Islet precursor cell (in vitro differentiated cells): Measurements from ENCODE around the gene CERS6.

Source experiments
- DNase-seq: peaks from one replicate; pipeline ENCODE4 v3.0.0-alpha.2; 2018

The CERS6 gene

DNA sequence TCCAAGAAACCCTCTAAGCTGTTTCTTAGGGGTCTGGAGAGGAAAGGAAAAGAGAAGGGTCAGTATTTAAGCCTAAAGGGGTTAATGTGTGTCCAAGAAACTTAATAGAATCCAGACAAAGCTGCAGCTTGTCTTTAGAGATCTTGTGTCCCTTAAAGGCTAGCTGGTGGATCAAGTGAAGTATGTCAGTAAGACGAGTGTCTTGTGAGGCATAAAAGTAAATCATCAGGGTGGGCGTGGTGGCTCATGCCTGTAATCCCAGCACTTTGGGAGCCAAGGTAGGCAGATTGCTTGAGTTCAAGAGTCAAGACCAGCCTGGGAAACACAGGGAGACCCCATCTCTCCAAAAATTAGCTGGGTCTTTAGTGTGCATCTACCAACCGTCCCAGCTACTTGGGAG, 47.8 kb downstream of the CERS6 start:
- DNase-seq, result no peak

DNA sequence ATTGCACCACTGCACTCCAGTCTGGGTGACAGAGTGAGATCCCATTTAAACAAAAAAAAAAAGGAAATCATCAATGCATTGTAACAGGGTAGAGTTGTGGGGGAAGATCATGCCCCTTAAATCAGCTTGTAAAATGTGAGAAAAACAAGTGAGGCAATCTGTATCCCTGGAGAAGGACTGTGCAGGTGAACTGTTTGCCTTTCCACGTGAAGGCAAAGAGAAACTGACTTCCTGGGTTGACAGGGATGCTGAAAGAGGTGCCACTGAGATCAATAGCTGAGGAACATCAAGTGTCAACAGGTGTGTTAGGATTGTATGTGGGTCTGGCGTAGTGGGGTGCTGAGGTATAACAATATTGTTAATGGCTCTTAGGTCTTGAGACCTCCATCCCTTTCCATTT, 48.3 kb downstream of the CERS6 start:
- DNase-seq, result no peak

DNA sequence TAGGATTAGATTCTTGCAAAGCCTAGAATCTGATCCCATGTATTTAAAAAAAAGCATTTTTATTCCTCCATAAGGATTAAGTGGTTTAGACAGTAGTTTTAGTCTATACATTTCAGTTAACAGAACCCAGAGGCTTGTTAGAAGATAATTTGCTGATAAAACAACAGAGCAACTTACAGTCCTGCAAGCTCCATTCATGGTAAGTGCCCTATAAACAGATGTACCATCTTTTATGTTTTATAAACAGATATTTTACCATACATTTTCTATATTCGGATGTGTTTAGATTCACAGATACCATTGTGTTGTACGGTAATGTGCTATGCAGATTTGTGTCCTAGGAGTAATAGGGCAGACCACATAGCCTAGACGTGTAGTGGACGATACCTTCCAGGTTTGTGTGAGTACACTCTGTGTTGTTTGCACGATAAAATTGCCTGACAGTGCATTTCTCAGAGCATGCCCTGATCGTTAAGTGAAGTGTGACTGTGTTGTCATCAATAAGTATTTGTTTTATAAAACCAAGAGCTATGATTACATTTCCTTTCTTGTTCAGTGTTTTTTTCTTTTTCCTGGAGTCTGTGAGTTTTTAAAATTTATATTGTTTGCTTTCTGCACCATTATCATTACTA, 54.2 kb downstream of the CERS6 start:
- no peak for DNase-seq

DNA sequence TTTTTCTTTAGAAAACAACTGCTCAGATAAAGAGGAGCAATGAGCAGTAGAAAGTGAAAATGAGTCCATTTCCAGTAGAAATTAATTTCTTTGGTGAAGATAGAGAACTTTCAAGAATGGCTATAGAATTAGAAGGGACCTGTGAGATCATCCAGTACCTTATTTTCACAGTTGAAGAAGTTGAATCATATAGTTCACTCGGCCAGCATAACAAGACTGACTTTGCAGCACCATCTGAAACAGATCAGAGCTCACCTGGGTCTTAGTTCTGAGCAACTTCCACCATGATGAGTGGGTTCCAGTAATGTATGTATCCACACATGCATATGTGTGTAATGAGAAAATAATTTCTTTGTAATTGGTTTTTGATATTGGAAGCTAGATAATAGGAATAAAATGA, 58.6 kb downstream of the CERS6 start:
- no peak for DNase-seq

DNA sequence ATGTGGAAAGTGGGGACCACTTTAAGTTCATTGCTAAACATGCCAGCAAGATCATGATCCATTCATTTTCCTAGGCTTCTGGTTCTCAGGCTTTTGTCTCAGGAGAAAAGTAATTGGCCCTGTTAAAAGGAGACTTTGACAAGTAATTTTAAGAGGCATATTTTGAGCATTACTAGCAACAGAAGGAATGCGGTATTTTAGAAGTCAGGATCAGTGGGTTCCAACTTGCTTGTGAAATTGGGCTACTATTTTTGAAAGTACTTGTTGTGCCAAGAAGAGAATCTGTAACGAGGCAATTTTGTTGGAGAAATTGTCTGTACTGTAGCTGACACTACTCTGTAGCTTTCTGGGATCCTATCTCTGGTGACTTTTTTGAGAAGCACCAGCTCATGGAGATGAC, 59.4 kb downstream of the CERS6 start:
- DNase-seq, result no peak

DNA sequence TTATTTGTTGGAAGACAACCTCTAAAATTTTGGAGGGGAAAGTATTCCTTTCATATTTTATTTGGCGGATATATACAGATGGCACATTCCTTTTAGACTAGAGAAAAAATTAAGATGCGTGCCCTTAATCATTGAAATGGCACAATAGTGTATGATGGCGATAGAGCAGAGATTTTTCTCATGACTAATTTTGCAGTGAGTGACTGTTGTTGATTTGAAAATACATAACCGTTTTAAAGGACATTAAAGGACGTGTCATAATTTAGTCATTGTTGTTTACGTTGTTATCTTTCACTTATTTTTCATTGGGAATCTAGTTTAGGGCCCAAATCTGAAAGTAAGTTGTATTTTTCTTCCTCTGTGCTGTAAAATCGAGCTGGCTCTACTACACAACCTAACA, 61.7 kb downstream of the CERS6 start:
- DNase-seq, result no peak

DNA sequence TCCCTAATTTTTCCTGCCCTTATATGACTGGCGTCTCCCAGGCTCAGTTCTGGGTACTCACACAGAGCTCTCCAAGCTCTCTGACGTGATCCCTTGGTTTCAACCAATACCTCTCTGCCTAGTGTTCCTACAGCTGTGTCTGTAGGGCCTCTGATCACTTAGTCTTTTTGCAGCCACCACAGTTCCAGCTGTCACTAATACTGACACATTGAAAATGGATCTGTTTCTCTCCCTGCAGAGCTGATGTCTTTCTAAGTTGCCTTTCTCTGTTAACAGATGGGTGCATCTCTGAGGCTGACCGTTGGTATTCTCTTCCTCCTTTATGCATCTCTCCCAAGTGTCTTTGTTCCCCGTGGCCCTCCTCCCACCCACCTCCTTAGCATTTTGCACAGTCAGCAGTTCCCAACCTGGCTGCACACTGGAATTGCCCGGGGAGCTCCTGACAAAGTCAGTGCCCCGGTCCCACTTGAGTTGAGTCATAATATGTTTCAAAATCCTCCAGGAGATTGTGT, 62.5 kb downstream of the CERS6 start:
- peak; percentile 66 for DNase-seq

DNA sequence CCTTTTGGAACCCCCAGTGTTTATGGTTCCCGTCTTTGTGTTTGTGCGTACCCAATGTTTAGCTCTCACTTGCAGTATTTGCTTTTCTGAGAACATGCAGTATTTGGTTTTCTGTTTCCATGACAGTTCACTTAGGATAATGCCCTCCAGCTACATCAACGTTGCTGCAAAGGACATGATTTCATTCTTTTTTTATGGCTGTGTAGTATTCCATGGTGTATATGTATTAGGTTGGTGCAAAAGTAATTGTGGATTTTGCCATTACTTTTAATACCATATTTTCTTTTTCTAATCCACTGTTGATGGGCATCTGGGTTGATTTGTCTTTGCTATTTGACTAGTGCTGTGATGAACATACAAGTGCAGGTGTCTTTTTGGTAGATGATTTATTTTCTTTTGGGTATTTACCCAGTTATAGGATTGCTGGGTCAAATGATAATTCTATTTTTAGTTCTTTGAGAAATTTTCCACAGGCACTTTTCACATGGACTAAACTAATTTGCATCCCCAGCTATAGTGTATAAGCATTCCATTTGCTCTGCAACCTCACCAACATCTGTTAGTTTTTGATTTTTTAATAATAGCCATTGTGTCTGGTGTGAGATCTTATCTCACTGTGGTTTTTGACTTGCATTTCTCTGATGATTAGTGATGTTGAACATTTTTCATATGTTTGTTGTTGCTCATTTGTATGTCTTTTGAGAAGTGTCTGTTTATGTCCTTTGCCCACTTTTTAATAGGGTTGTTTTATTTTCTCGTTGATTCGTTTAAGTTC, 63.6 kb downstream of the CERS6 start:
- DNase-seq, result no peak

DNA sequence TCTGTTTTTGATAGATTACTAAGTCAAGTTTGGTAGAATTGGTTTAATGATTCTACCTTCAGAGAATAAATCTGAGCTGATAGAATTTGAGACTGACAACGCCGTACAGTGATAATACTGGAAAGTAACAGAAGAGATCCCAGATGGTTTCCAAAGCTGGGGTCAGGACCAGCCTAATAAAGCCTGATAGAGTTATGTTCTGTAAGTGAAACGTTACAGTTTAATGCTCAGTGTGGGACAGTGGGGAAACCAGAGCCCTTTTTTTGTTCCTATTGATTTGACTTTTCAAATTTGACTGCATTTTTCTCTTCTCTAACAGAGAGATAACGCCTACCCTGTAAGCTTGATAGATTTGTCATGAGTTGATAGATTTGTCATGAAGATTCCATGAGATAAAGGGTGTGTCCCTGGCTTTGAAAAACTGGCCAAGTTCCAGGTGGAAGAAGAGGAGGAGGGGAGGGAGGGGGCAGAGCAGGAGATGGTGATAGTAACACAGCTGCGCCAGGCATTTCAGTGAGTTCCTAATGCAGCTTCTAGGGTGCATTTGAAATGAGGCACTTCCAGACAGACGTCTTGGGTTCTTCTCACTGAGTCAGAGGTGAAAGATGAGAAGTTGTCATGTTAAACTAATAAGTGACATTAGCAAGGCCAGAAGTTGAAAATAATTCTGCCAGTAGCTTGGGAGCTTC, 65.1 kb downstream of the CERS6 start:
- DNase-seq, result no peak

DNA sequence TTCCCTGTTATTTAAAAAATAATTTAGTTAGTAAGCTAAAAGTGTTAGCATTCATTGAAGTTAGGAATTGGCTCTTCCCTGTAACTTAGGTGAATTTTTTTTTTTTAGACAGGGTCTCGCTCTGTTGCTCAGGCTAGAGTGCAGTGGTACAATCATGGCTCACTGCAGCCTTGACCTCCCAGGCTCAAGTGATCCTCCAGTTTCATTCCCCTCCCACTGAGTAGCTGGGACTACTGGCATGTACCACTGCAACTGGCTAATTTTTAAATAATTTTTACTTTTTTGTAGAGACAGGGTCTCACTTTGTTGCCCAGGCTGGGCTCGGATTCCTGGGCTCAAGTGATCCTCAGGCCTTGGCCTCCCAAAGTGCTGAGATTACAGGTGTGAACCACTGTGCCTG, 66.4 kb downstream of the CERS6 start:
- DNase-seq, result no peak

DNA sequence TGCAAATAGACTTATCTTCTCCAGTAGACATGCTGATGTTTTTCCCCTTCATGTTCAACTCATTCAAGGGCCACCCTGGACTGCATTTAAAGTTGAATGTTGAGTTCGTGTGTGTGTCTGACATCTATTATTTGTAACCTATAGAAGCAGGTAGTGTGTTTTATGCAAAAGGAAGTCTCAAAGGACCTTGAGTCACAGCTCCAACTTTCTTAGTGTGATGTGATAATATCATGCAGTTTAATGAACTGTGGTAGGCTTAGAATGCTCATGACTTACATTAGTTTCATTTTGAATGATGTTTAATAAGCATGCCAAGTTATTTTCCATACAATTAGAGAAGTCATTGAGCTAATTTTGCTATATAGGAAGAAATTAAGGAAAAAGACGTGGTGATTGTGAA, 67.9 kb downstream of the CERS6 start:
- DNase-seq, result no peak

DNA sequence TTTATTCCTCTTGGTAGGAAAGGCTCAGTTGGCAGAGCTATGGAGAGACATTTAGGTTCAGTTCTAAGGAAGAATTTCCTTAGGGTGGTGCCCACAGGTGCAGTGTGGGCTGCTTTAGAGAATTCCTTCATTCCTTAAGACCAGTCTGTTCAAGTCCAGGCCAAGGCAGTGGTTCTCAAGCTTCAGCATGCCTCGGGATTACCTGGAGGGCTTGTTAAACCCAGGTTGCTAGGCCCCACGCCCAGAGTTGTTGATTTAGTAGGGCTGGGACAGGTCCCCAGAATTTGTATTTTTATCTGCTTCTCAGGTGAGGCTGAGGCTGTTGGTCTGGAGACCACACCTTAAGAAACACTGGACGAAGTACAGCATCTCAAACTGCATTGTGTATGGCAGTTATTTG, 68.9 kb downstream of the CERS6 start:
- DNase-seq, result no peak

DNA sequence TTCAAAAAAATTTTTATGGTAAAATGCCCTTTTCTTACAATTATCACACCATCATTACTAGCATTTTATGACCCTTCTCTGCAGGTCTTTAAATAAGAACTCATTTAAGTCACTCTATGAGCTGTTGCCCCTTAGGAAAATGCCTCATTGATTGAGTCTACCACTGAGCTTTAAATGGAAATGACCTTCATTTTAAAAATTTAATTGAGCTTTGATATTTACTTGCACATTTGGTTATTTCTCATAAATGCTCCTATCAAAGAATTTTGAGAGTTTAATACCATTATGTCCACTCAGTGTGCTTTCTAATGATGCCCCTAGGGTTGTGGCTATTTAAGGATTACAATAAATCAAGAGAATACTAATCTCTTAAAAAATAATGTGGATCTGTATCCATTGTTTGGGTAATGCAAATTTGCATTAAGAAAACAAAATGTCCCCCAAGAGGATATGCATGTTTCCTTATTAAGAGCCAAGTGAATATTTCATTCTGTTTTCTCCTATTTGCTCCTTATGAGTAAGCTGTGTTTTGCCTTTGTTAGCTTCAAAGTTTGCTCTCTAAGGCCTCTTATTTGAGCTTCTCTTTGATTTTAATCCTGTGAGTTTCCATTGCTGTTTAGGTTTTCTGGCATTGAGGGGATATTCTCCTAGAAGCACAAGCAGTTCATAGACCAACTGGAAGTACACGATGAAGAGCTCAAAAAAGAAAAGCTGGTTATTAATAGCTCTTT, 69.8 kb downstream of the CERS6 start:
- no peak for DNase-seq

DNA sequence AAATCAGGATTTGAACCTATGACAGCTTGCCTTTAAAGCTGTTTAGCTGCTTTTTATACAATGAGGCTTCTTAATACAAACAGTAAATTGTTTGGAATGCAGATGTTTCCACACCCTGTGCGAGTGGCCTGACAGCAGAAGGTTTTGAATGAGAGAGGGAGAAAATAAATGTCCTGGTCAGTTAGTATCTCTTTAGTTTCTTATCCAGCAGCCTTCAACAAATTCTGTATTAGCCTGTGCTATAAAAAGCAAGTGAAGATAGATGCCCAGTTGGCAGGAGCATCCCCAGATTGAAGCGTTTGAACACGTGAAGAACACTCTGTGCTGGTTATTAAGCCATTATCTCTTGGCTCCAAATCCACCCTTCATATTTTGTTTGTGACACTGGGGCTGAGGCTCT, 70.6 kb downstream of the CERS6 start:
- no peak for DNase-seq

DNA sequence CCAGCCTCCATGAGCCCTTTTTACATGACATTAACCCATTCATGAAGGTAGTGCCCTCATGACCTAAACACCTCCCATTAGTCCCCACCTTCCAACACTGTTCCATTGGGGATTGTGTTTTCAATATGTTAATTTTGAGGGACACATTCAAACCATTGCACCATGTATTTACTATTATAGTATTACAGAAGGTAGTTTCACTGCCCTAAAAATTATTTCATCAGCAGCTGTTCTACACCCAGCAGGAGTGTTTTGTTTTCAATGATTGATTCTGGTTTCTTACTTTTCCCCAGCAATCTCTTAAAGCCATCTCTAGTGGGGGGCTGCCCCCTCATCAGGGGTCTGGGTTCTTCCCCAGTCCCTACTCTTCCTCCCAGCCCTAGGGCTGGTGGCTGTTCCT, 71.9 kb downstream of the CERS6 start:
- DNase-seq, result no peak

DNA sequence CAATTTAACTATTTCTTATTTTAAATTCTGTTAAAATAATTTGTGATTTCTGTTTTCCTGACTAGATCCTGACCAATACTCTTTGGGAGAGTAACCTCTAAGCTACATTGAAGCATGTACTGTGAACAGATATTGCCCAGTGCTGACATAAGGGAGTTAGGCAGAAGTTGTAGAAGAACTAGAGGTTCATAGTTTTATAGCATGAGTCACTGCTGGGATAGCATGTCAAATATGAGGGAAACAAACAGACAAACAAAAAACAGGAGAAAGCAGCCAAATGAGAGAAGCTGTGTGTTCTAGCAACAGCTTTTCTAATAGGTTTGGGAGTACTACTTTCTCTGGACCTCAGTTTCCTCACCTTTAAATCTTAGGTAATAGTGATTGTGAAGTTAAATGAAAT, 72.4 kb downstream of the CERS6 start:
- no peak for DNase-seq

DNA sequence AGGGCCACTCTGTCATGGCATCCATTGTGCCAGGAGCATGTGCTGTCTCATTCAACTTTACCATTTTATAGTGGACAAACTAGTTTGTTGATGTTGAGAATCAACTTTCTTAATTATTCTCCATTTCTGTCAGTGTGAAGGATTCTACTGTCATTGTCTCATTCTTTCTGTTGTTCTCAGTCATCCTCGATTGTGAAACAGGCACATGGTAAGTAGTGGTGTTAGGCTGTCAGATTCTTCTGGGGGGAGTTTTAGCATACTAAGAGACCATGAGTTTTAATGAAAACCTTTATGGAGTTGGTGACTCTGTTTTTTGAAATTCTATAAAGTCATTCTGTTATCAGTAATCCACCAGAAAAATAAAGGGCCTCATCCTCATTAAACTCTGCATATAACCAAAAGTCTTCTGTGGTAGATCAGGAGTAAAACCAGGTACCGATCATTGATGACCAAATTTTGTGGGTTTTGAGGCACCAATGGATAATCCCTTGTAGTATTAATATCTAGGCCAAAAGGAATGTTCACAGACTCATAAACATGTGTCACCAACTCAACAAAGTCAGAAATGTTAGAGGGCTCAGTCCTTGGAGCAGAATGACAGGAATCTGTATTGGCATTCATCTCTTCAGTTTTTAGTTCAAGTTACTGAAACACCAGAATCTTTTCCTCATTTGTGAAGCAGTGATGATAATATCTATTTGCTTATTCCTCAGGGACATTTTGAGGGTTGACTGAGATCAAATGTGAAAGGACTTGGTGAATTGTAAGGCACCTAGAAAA, 73.2 kb downstream of the CERS6 start:
- no peak for DNase-seq

DNA sequence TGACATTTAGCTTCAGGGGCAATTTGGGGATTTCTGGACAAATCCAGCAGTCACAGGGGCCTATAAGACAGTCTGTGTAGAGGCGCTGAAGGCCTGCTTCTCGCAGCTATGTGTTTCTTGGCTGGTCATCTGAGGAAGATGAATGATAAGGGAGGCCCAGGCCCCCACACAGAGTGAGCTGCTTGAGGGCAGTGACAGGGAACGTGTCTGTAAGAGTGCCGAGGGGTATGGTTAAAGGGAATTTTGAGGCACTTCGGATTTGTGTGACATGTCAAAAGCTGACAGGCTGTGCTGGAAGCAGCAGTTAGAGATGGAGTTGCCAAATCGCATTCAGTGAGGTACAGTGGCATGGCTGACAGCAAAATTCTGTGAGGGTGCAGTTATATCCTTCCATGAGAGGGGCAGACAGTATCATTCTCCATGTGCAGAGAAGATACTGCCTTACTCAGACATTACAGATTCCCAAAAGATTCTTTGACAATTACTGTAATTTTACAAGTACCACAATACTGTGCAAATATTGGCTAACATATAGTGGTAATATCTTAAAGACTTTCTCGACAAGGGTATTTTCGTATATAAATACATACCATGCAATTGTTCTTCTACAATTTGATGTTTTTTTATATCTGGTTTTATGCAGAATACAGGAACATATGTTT, 74.0 kb downstream of the CERS6 start:
- DNase-seq, result peak; percentile 69

DNA sequence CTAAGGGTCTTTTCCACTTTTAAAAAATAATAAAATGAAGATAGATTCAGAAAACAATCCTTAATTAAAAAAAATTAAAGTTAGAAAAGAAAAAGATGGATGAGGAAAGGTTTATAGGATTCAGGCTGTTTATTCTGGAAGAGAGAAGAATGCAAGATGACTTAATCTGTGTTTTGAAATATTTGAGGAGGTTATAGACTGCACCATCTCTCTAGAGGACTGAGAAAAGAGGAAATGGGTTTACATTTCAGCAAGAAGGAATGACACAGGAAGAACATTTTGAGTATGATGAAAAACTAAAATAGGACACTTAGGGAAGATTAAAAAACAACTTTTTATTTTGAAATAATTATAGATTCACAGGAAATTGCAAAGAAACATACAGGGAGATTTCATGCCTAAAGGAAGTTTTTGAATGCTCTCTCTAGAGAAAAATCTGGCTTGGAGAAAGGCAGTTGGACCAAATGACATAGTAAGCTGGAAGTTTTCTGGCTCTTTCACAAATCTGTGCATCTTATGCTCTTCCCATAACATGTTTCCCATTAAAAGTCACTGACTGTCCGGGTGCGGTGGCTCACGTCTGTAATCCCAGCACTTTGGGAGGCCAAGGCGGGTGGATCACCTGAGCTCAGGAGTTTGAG, 75.0 kb downstream of the CERS6 start:
- no peak for DNase-seq

DNA sequence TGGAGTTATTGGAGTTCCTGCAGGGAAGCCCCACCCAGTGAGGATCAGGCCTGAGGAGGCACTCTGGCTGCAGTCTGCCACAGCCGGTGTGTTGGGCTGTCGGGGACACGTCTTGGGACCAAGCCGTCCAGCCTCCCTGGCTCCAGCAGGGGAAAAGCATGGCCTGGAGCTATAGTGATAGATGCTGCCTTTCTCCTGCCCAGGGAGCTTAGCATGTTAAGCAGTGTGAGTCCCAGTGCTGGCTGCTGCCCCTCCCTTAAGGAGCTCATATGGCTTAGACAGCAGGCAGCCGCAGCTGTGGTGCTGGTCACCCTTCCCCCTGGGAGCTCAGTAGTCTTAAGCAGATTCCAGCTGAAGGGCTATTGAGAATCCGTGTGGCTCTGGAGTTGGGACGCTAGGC, 78.9 kb downstream of the CERS6 start:
- DNase-seq, result peak; percentile 75

DNA sequence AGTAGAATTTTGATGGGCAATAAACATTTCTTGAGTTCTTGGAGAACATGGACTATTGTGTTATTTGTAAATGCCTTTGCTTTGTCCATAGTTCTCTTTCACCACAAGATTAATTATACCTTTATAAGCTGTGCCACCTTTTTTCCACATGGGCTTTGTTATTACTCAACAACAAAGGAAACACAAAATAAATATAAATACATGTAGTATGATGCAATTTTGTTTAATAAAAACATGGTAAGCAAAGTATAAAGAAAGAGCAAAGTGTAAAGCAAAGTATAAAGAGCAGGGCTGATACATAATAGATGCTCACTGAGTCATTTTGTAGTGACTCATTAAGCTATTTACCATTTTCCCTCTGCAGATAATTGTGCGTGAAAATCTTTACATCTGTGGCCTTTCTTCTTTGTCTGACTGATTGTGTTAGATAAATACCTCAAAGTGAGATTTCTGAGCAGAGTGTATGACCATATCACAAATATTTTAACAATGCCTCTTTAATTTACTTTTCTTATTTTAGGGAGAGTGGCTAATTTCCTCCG, 80.9 kb downstream of the CERS6 start:
- no peak for DNase-seq
